Thymus (tissue), 2 donors: ENCODE measurements around the gene HTR2B. TPM values are rescaled to one million over a fixed set of nuclear protein-coding genes. Genes with fewer than 3 reads are reported as not detected.

ENCODE experiments used
- polyA plus RNA-seq: library from polyadenylated mRNA; stranded (reverse); fragments of 200-250 nt; gene quantifications from one replicate; pipeline ENCODE4 v1.2.3, GENCODE V29; 2013
- total RNA-seq: library from RNA; stranded (reverse); fragments of 120-200 nt; gene quantifications from one replicate; pipeline ENCODE4 v1.2.4, GENCODE V29; 2013
- donor health status: healthy.

The HTR2B gene
- total and polyA plus RNA-seq, 2 donors = 0.84 to 1.1 TPM

Other genes starting within 250 kb of the HTR2B start
- gene GPR55, start 199.8 kb downstream of the HTR2B start, total RNA-seq = 2.1 TPM
- gene GPR55, start 199.8 kb downstream of the HTR2B start, polyA plus RNA-seq = 1.9 TPM
- gene SPATA3, start 128.9 kb downstream of the HTR2B start, total RNA-seq = not detected
- not detected for gene SPATA3, start 128.9 kb downstream of the HTR2B start, polyA plus RNA-seq
- gene C2orf72, start 87.5 kb downstream of the HTR2B start, total RNA-seq = 0.05 TPM
- gene C2orf72, start 87.5 kb downstream of the HTR2B start, polyA plus RNA-seq = 0.02 TPM
- 87.6 TPM for gene PSMD1, start 68.2 kb downstream of the HTR2B start, total RNA-seq
- gene PSMD1, start 68.2 kb downstream of the HTR2B start, polyA plus RNA-seq = 40.4 TPM
- 5.7 TPM for gene ARMC9, start 73.6 kb upstream of the HTR2B start, total RNA-seq
- gene ARMC9, start 73.6 kb upstream of the HTR2B start, polyA plus RNA-seq = 5.4 TPM